HCT116 (cell line): ENCODE data around the gene ARHGAP28. TPM values are rescaled to one million over a fixed set of nuclear protein-coding genes. Genes with fewer than 3 reads are reported as not detected.

Experiments used
- ATAC-seq: fragments of 200-7000 bp; cut with Tn5 transposase; 2 replicates; pipeline ENCODE4 v1.9.1; 2020; ENCODE audit warnings: mild to moderate bottlenecking, moderate library complexity
- BruUV-seq: library from RNA; stranded (reverse); fragments of 400-500 nt; replicated peaks from 2 replicates; lab custom pipeline; 2021; lab: Mats Ljungman, UMichigan
- CTCF ChIA-PET: fragments of 300-600 bp; sonication (Branson Sonifier 250); formaldehyde crosslinking; loops from one replicate; lab custom pipeline; 2021; ENCODE audit warnings: antibody characterized with exemption; lab: Charles Lee
- POLR2A ChIA-PET: fragments of 300-600, 350-600 bp; sonication (Branson Sonifier 250); formaldehyde crosslinking; loops from one replicate; lab custom pipeline; 2021; ENCODE audit warnings: antibody characterized with exemption; lab: Charles Lee
- RAD21 ChIA-PET, 2 experiments: fragments of 300-600 bp; sonication (Branson Sonifier 250); formaldehyde crosslinking; loops; one replicate each; lab custom pipeline; 2023; ENCODE audit warnings: low total read pairs in 2 of 2; ENCODE audit not compliant: uncharacterized antibody in 2 of 2, unreplicated experiment in 2 of 2, low non-redundant PET in 1 of 2; lab: Charles Lee
- DNase-seq: peaks from one replicate; pipeline ENCODE4 v3.0.0-alpha.2; 2010; ENCODE audit warnings: low read depth, low spot score
- H2AFZ ChIP-seq: fragments of 200-600 bp; shearing (Covaris generic), sonication (generic); 2 replicates; pipeline ENCODE4 v1.6.1; 2017; ENCODE audit warnings: low read depth, mixed run types, mixed read lengths, antibody characterized with exemption, low read length; ENCODE audit not compliant: poor library complexity, severe bottlenecking
- H3K27ac ChIP-seq: 2 replicates; pipeline ENCODE4 v1.5.1; 2012; ENCODE audit warnings: low read depth, low read length
- H3K27me3 ChIP-seq: fragments of 200-600 bp; sonication (generic); 2 replicates; pipeline ENCODE4 v1.6.1; 2016; ENCODE audit warnings: mixed run types, low read length, mixed read lengths; ENCODE audit not compliant: insufficient read depth
- H3K36me3 ChIP-seq, 2 experiments: fragments of 200-500 bp in 1 of 2; fragments of 200-600 bp in 1 of 2; sonication (Bioruptor generic) in 1 of 2; sonication (generic) in 1 of 2; 2 replicates each; pipeline versions ENCODE4 v1.5.1 to v1.6.1; 2014 to 2016; ENCODE audit warnings: low read length in 2 of 2, inconsistent platforms in 1 of 2, mixed read lengths in 1 of 2, mixed run types in 1 of 2; ENCODE audit not compliant: insufficient read depth in 2 of 2, control insufficient read depth in 1 of 2
- H3K4me1 ChIP-seq, 2 experiments: fragments of 200-600 bp in 1 of 2; sonication (generic) in 1 of 2; 2 replicates each; pipeline versions ENCODE4 v1.5.1 to v1.6.1; 2012 to 2017; ENCODE audit warnings: low read length in 2 of 2, inconsistent platforms in 1 of 2, mild to moderate bottlenecking in 1 of 2, mixed read lengths in 1 of 2, mixed run types in 1 of 2, moderate library complexity in 1 of 2; ENCODE audit not compliant: insufficient read depth in 2 of 2, control insufficient read depth in 1 of 2
- H3K4me2 ChIP-seq: fragments of 200-600 bp; sonication (generic); 2 replicates; pipeline ENCODE4 v1.6.1; 2017; ENCODE audit warnings: mixed run types, low read length, mixed read lengths
- H3K4me3 ChIP-seq, 2 experiments: fragments of 200-600 bp in 1 of 2; sonication (generic) in 1 of 2; replicated peaks in 1 of 2; 2 replicates each; pipeline ENCODE4 v1.5.1; 2011 to 2016; ENCODE audit warnings: low read length in 2 of 2, control low read depth in 1 of 2, low read depth in 1 of 2, mild to moderate bottlenecking in 1 of 2, mixed read lengths in 1 of 2, mixed run types in 1 of 2
- H3K79me2 ChIP-seq: fragments of 200-600 bp; sonication (generic); 2 replicates; pipeline ENCODE4 v1.6.1; 2017; ENCODE audit warnings: mild to moderate bottlenecking, mixed run types, low read length, moderate library complexity, mixed read lengths; ENCODE audit not compliant: insufficient read depth
- H3K9ac ChIP-seq: fragments of 200-600 bp; sonication (generic); 2 replicates; pipeline ENCODE4 v1.6.1; 2016; ENCODE audit warnings: low read length, mixed read lengths
- H3K9me2 ChIP-seq: fragments of 200-600 bp; sonication (generic), shearing (Covaris generic); 2 replicates; pipeline ENCODE4 v1.6.1; 2017; ENCODE audit warnings: mixed run types, mild to moderate bottlenecking, moderate library complexity; ENCODE audit not compliant: insufficient read depth
- H3K9me3 ChIP-seq, 2 experiments: fragments of 200-500 bp in 1 of 2; fragments of 200-600 bp in 1 of 2; sonication (Bioruptor generic) in 1 of 2; sonication (generic) in 1 of 2; 2 replicates each; pipeline ENCODE4 v1.6.1; 2014 to 2017; ENCODE audit warnings: low read length in 2 of 2, mixed read lengths in 2 of 2, inconsistent platforms in 1 of 2, low read depth in 1 of 2, mild to moderate bottlenecking in 1 of 2, mixed run types in 1 of 2, moderate library complexity in 1 of 2; ENCODE audit not compliant: control insufficient read depth in 1 of 2, insufficient read depth in 1 of 2
- H4K20me1 ChIP-seq: fragments of 200-600 bp; sonication (generic), shearing (Covaris generic); 2 replicates; pipeline ENCODE4 v1.6.1; 2017; ENCODE audit warnings: mixed run types, mild to moderate bottlenecking, moderate library complexity; ENCODE audit not compliant: insufficient read depth
- CBX3 ChIP-seq: IDR thresholded peaks from 2 replicates; pipeline ENCODE4 v1.6.1; 2012; ENCODE audit warnings: low read depth
- CEBPB ChIP-seq: IDR thresholded peaks from 2 replicates; pipeline ENCODE4 v1.6.1; 2012; ENCODE audit warnings: low read depth
- EGR1 ChIP-seq: IDR thresholded peaks from 2 replicates; pipeline ENCODE4 v1.6.1; 2012; ENCODE audit warnings: low read depth
- ELF1 ChIP-seq: IDR thresholded peaks from 2 replicates; pipeline ENCODE4 v1.6.1; 2012; ENCODE audit warnings: low read depth, borderline replicate concordance
- EZH2phosphoT487 ChIP-seq: fragments of 200-600 bp; IDR thresholded peaks from 2 replicates; pipeline ENCODE4 v1.6.1; 2018; ENCODE audit warnings: antibody characterized with exemption, borderline replicate concordance
- MAX ChIP-seq: IDR thresholded peaks from 2 replicates; pipeline ENCODE4 v1.6.1; 2012
- POLR2A ChIP-seq: IDR thresholded peaks from 2 replicates; pipeline ENCODE4 v1.7.0; 2011; ENCODE audit warnings: borderline replicate concordance; ENCODE audit not compliant: insufficient read depth, insufficient read length; ENCODE audit errors: extremely low read depth
- POLR2AphosphoS5 ChIP-seq: IDR thresholded peaks from 2 replicates; pipeline ENCODE4 v1.6.1; 2011; ENCODE audit warnings: mild to moderate bottlenecking, low read depth, low read length, moderate library complexity
- RAD21 ChIP-seq: IDR thresholded peaks from 2 replicates; pipeline ENCODE4 v1.6.1; 2012; ENCODE audit warnings: low read depth, mild to moderate bottlenecking
- SIN3A ChIP-seq: IDR thresholded peaks from 2 replicates; pipeline ENCODE4 v1.6.1; 2012; ENCODE audit warnings: low read depth
- SRF ChIP-seq: IDR thresholded peaks from 2 replicates; pipeline ENCODE4 v1.6.1; 2012; ENCODE audit warnings: low read depth
- TCF7L2 ChIP-seq: IDR thresholded peaks from 2 replicates; pipeline ENCODE4 v1.7.0; 2011; ENCODE audit warnings: borderline replicate concordance, inconsistent platforms; ENCODE audit not compliant: insufficient read depth, insufficient read length; ENCODE audit errors: extremely low read depth
- YY1 ChIP-seq: IDR thresholded peaks from 2 replicates; pipeline ENCODE4 v1.6.1; 2011; ENCODE audit warnings: low read length, low read depth, moderate library complexity, mild to moderate bottlenecking; ENCODE audit not compliant: insufficient replicate concordance; ENCODE audit errors: extremely low read depth
- intact Hi-C: fragments of 100-400 bp; cut with micrococcal nuclease; formaldehyde crosslinking; loops from 2 replicates; pipeline ENCODE4 v1.10.0; 2022
- total RNA-seq: library from RNA; stranded (reverse); gene quantifications from one replicate; pipeline ENCODE4 v1.2.1, GENCODE V29; 2021; ENCODE audit not compliant: unreplicated experiment
- TF ChIP-seq, protein P1 (sequence below), 3 experiments: fragments of 200-600 bp in 1 of 3; sonication (generic) in 1 of 3; IDR thresholded peaks in 2 of 3; conservative IDR thresholded peaks in 1 of 3; 2 replicates each; pipeline ENCODE4 v1.5.1; 2012 to 2017; ENCODE audit warnings: low read depth in 2 of 3, low read length in 2 of 3, antibody characterized with exemption in 1 of 3, borderline replicate concordance in 1 of 3, control low read depth in 1 of 3, mild to moderate bottlenecking in 1 of 3, mixed read lengths in 1 of 3, mixed run types in 1 of 3, moderate library complexity in 1 of 3; ENCODE audit not compliant: insufficient read depth in 1 of 3
- TF ChIP-seq, protein P2 (sequence below): IDR thresholded peaks from 2 replicates; pipeline ENCODE4 v1.6.1; 2012; ENCODE audit warnings: low read depth
- TF ChIP-seq, protein P3 (sequence below): IDR thresholded peaks from 2 replicates; pipeline ENCODE4 v1.6.1; 2012

Gene ARHGAP28
- total RNA-seq, 1 experiment from 2014 or later = not detected

- Histone ChIP-seq H2AFZ (no peak overlapping the region), H3K4me3 (no peak overlapping the region), H3K36me3 (no peaks in the 10 kb centered on the region), H3K4me2 (no peak overlapping the region), H3K79me2 (no peaks in the 10 kb centered on the region), H3K9me2 (no peaks in the 10 kb centered on the region), H3K9ac (no peak overlapping the region), H3K27ac (no peak overlapping the region), H3K4me1 (no peaks in the 10 kb centered on the region), H4K20me1 (no peaks in the 10 kb centered on the region), H3K9me3 (peaks cover 5 to 32% of the 10 kb centered on the region in 2 experiments; a peak in 2 of 4 replicates), H3K27me3 (no peaks in the 10 kb centered on the region)
- BruUV-seq = no TSS peak
- TF ChIP-seq TCF7L2 = no peak
- TF ChIP-seq, protein P1, sequence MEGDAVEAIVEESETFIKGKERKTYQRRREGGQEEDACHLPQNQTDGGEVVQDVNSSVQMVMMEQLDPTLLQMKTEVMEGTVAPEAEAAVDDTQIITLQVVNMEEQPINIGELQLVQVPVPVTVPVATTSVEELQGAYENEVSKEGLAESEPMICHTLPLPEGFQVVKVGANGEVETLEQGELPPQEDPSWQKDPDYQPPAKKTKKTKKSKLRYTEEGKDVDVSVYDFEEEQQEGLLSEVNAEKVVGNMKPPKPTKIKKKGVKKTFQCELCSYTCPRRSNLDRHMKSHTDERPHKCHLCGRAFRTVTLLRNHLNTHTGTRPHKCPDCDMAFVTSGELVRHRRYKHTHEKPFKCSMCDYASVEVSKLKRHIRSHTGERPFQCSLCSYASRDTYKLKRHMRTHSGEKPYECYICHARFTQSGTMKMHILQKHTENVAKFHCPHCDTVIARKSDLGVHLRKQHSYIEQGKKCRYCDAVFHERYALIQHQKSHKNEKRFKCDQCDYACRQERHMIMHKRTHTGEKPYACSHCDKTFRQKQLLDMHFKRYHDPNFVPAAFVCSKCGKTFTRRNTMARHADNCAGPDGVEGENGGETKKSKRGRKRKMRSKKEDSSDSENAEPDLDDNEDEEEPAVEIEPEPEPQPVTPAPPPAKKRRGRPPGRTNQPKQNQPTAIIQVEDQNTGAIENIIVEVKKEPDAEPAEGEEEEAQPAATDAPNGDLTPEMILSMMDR (IDR thresholded peaks at IDR 0.05 in 2 of 3, conservative IDR thresholded peaks at IDR 0.05 in 1 of 3; ENCODE audit: borderline replicate concordance in 1 of 3, insufficient read depth in 1 of 3, low read depth in 2 of 3, low read length in 2 of 3) = no peak
- no peak for TF ChIP-seq CEBPB
- no peak for TF ChIP-seq MAX
- TF ChIP-seq CBX3 = no peak
- no peak for TF ChIP-seq POLR2A
- no peak for TF ChIP-seq RAD21
- TF ChIP-seq EGR1 = no peak
- TF ChIP-seq POLR2AphosphoS5 = no peak
- TF ChIP-seq, protein P2, sequence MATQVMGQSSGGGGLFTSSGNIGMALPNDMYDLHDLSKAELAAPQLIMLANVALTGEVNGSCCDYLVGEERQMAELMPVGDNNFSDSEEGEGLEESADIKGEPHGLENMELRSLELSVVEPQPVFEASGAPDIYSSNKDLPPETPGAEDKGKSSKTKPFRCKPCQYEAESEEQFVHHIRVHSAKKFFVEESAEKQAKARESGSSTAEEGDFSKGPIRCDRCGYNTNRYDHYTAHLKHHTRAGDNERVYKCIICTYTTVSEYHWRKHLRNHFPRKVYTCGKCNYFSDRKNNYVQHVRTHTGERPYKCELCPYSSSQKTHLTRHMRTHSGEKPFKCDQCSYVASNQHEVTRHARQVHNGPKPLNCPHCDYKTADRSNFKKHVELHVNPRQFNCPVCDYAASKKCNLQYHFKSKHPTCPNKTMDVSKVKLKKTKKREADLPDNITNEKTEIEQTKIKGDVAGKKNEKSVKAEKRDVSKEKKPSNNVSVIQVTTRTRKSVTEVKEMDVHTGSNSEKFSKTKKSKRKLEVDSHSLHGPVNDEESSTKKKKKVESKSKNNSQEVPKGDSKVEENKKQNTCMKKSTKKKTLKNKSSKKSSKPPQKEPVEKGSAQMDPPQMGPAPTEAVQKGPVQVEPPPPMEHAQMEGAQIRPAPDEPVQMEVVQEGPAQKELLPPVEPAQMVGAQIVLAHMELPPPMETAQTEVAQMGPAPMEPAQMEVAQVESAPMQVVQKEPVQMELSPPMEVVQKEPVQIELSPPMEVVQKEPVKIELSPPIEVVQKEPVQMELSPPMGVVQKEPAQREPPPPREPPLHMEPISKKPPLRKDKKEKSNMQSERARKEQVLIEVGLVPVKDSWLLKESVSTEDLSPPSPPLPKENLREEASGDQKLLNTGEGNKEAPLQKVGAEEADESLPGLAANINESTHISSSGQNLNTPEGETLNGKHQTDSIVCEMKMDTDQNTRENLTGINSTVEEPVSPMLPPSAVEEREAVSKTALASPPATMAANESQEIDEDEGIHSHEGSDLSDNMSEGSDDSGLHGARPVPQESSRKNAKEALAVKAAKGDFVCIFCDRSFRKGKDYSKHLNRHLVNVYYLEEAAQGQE = no peak
- TF ChIP-seq ELF1 = no peak
- TF ChIP-seq SIN3A = no peak
- no peak for TF ChIP-seq YY1
- no peak for TF ChIP-seq SRF
- no peak for TF ChIP-seq EZH2phosphoT487
- TF ChIP-seq, protein P3, sequence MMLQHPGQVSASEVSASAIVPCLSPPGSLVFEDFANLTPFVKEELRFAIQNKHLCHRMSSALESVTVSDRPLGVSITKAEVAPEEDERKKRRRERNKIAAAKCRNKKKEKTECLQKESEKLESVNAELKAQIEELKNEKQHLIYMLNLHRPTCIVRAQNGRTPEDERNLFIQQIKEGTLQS = no peak
- DNase-seq (no peak), ATAC-seq (no peak)
- intact Hi-C loops = no loop called here
- ChIA-PET CTCF (no interaction called here), RAD21 (no interaction called here), POLR2A (no interaction called here)
Measured at GRCh38 chr18:6875749-6876148, 146.2 kb downstream of the ARHGAP28 start.
